K562 (cell line): ENCODE measurements around the gene C2CD2. TPM values are rescaled to one million over a fixed set of nuclear protein-coding genes. Genes with fewer than 3 reads are reported as not detected.
A peak's percentile ranks its signal among the peaks of the same experiment; 100 is the strongest.

Source experiments
- FOXA3 ChIP-seq, 2 experiments: fragments of 450-650 bp in 1 of 2; sonication (generic) in 1 of 2; formaldehyde crosslinking; IDR thresholded peaks in 1 of 2; conservative IDR thresholded peaks in 1 of 2; 2 replicates each; pipeline versions ENCODE4 v1.4.0 to v1.8.0; 2020 to 2022; ENCODE audit warnings: mild to moderate bottlenecking in 2 of 2, missing genetic modification reagents in 1 of 2
- FUS ChIP-seq: fragments of 200-400 bp; formaldehyde crosslinking; optimal IDR thresholded peaks from 2 replicates; pipeline ENCODE3; 2017; ENCODE audit warnings: low read depth, low read length
- MIER1 ChIP-seq: fragments of 450-650 bp; IDR thresholded peaks from 2 replicates; pipeline ENCODE4 v1.6.1; 2016; ENCODE audit warnings: antibody characterized with exemption, mild to moderate bottlenecking, low read depth
- NR4A1 ChIP-seq, 2 experiments: fragments of 250-450 bp in 1 of 2; fragments of 450-650 bp in 1 of 2; sonication (Bioruptor Pico) in 1 of 2; IDR thresholded peaks; 2 replicates each; pipeline versions ENCODE4 v1.4.0 to v1.6.1; 2016 to 2020; ENCODE audit warnings: mild to moderate bottlenecking in 2 of 2, missing compliant biosample characterization in 1 of 2, missing genetic modification characterization in 1 of 2, moderate library complexity in 1 of 2
- PBX2 ChIP-seq, 2 experiments: IDR thresholded peaks in 1 of 2; conservative IDR thresholded peaks in 1 of 2; 2 replicates each; pipeline ENCODE4 v1.6.1; 2016; ENCODE audit warnings: low read depth in 2 of 2, mild to moderate bottlenecking in 1 of 2, missing compliant biosample characterization in 1 of 2, missing genetic modification characterization in 1 of 2, moderate library complexity in 1 of 2
- PHF20 ChIP-seq: fragments of 450-650 bp; IDR thresholded peaks from 2 replicates; pipeline ENCODE4 v1.6.1; 2018; ENCODE audit not compliant: partially characterized antibody
- PHF8 ChIP-seq: fragments of 200-600 bp; sonication (generic); IDR thresholded peaks from 2 replicates; pipeline ENCODE4 v1.6.1; 2012; ENCODE audit warnings: mixed run types, mild to moderate bottlenecking, inconsistent platforms, low read length, moderate library complexity, borderline replicate concordance
- PTRF ChIP-seq: fragments of 450-650 bp; IDR thresholded peaks from 2 replicates; pipeline ENCODE4 v1.6.1; 2016; ENCODE audit warnings: mild to moderate bottlenecking, missing genetic modification characterization, missing compliant biosample characterization
- PYGO2 ChIP-seq: fragments of 450-650 bp; IDR thresholded peaks from 2 replicates; pipeline ENCODE4 v1.6.1; 2016; ENCODE audit warnings: mild to moderate bottlenecking, missing genetic modification characterization, moderate library complexity, missing compliant biosample characterization
- RBFOX2 ChIP-seq: fragments of 200-400 bp; formaldehyde crosslinking; IDR thresholded peaks from 2 replicates; pipeline ENCODE4 v1.6.1; 2017; ENCODE audit warnings: low read depth, mild to moderate bottlenecking, low read length, moderate library complexity
- SP1 ChIP-seq: sonication (generic); formaldehyde crosslinking; IDR thresholded peaks from 2 replicates; pipeline ENCODE4 v1.8.1; 2022; ENCODE audit warnings: mild to moderate bottlenecking, missing genetic modification reagents
- TFAM ChIP-seq: fragments of 250-450 bp; sonication (Bioruptor Pico); conservative IDR thresholded peaks from 2 replicates; pipeline ENCODE4 v1.5.0; 2021; ENCODE audit warnings: mild to moderate bottlenecking, moderate library complexity
- XRCC3 ChIP-seq: fragments of 450-650 bp; IDR thresholded peaks from 2 replicates; pipeline ENCODE4 v1.6.1; 2017; ENCODE audit warnings: mild to moderate bottlenecking, moderate library complexity
- ZBTB34 ChIP-seq: fragments of 250-450 bp; sonication (Bioruptor Pico); IDR thresholded peaks from 2 replicates; pipeline ENCODE4 v1.8.0; 2021; ENCODE audit warnings: mild to moderate bottlenecking, moderate library complexity
- ZNF212 ChIP-seq: fragments of 450-650 bp; formaldehyde crosslinking; IDR thresholded peaks from 2 replicates; pipeline ENCODE4 v1.4.0; 2020; ENCODE audit warnings: mild to moderate bottlenecking
- ZNF583 ChIP-seq: fragments of 250-450 bp; sonication (Bioruptor Pico); IDR thresholded peaks from 2 replicates; pipeline ENCODE4 v1.4.0; 2020
- ZNF639 ChIP-seq, 2 experiments: fragments of 200-800 bp in 1 of 2; sonication (Bioruptor generic) in 1 of 2; sonication (generic) in 1 of 2; formaldehyde crosslinking in 1 of 2; IDR thresholded peaks in 1 of 2; conservative IDR thresholded peaks in 1 of 2; 2 replicates each; pipeline versions ENCODE4 v1.5.0 to v1.6.1; 2016 to 2020; ENCODE audit warnings: missing compliant biosample characterization in 1 of 2, missing genetic modification characterization in 1 of 2, missing genetic modification reagents in 1 of 2
- ZNF668 ChIP-seq: fragments of 250-450 bp; sonication (Bioruptor Pico); IDR thresholded peaks from 2 replicates; pipeline ENCODE4 v1.8.0; 2022; ENCODE audit warnings: mild to moderate bottlenecking, inconsistent platforms
- ZNF699 ChIP-seq: fragments of 250-450 bp; sonication (Bioruptor Pico); IDR thresholded peaks from 2 replicates; pipeline ENCODE4 v1.8.0; 2021; ENCODE audit warnings: mild to moderate bottlenecking, moderate library complexity; ENCODE audit not compliant: insufficient replicate concordance
- ZNF778 ChIP-seq: fragments of 450-650 bp; formaldehyde crosslinking; IDR thresholded peaks from 2 replicates; pipeline ENCODE4 v1.4.0; 2020; ENCODE audit warnings: mild to moderate bottlenecking, moderate library complexity
- ZZZ3 ChIP-seq: fragments of 450-650 bp; IDR thresholded peaks from 2 replicates; pipeline ENCODE4 v1.6.1; 2016; ENCODE audit warnings: antibody characterized with exemption, mild to moderate bottlenecking, moderate library complexity
- polyA plus RNA-seq, 8 experiments: library from polyadenylated mRNA; depleted of rRNA in 4 of 8; stranded (reverse) in 5 of 8; unstranded in 3 of 8; fragments of >200 nt; fragmentation: Nextera tagmentation in 2 of 8; fragmentation: Illumina TruSeq in 1 of 8; extraction: Ambion mirVana in 2 of 8; extraction: Trizol in 1 of 8; gene quantifications; 2 replicates each; pipeline versions ENCODE4 v1.2.1 to v1.2.3, GENCODE V29; 2011 to 2014; ENCODE audit warnings: inconsistent platforms in 1 of 8, missing spikeins in 1 of 8
- total RNA-seq, 7 experiments: library from RNA; depleted of rRNA in 6 of 7; stranded (reverse); fragments of >200 nt in 6 of 7; fragmentation: Illumina TruSeq in 2 of 7; extraction: Trizol in 2 of 7; gene quantifications; 2 replicates each; pipeline versions ENCODE4 v1.2.1 to v1.2.3, GENCODE V29; 2011 to 2021; ENCODE audit warnings: low replicate concordance in 1 of 7

The C2CD2 gene
- total and polyA plus RNA-seq, 9 of the 15 experiments (the other 6 are each of a cell fraction or from before 2014, with no cell fraction given): 1.3 to 21.6 (median 12.1) TPM

GRCh38 chr21:41877901-41878830 lies 75.7 kb downstream of the C2CD2 start (continued):
- no peak for TF ChIP-seq FUS
- no peak for TF ChIP-seq PHF20
- TF ChIP-seq ZNF778: no peak
- TF ChIP-seq MIER1: 0 out of 2 replicates have a peak, but pooled peaks have one; percentile 20
- 0 out of 4 replicates have a peak, but pooled peaks of 1 of the 2 experiments have one; percentile 48 for TF ChIP-seq ZNF639 (CRISPR knock-in tag; conservative IDR thresholded peaks at IDR 0.05 in 1 of 2, IDR thresholded peaks at IDR 0.05 in 1 of 2)
- peak; percentile 79 for TF ChIP-seq RBFOX2
- 0 out of 4 replicates have a peak, but pooled peaks of 1 of the 2 experiments have one; percentile 17 for TF ChIP-seq FOXA3 (CRISPR knock-in tag; conservative IDR thresholded peaks at IDR 0.05 in 1 of 2, IDR thresholded peaks at IDR 0.05 in 1 of 2)
- TF ChIP-seq XRCC3: no peak
- no peak for TF ChIP-seq ZZZ3
- no peak for TF ChIP-seq ZBTB34 (CRISPR knock-in tag)
- TF ChIP-seq PHF8: peak; percentile 33; the same call in 1 of the 2 replicates
- TF ChIP-seq PBX2 (CRISPR knock-in tag; IDR thresholded peaks at IDR 0.05; ENCODE audit: low read depth): no peak
- TF ChIP-seq PBX2 (tag; conservative IDR thresholded peaks at IDR 0.05; ENCODE audit: low read depth): no peak; the same call in 1 of the 2 replicates
- no peak for TF ChIP-seq PYGO2 (tag)
- no peak for TF ChIP-seq NR4A1 (CRISPR knock-in tag; IDR thresholded peaks at IDR 0.05)
- TF ChIP-seq NR4A1 (tag; IDR thresholded peaks at IDR 0.05): no peak
- no peak for TF ChIP-seq ZNF212 (CRISPR knock-in tag)
- no peak for TF ChIP-seq ZNF668 (CRISPR knock-in tag)
- no peak for TF ChIP-seq TFAM (CRISPR knock-in tag)
- TF ChIP-seq PTRF (tag): no peak
- TF ChIP-seq ZNF583 (CRISPR knock-in tag): no peak
- TF ChIP-seq SP1 (CRISPR knock-in tag): peak; percentile 26; the same call in 1 of the 2 replicates
- no peak for TF ChIP-seq ZNF699 (CRISPR knock-in tag)
